HepG2 (cell line): ENCODE data around the gene COX7A1. TPM values are rescaled to one million over a fixed set of nuclear protein-coding genes. Genes with fewer than 3 reads are reported as not detected.

Source experiments
- ATAC-seq: fragments of 200-7000 bp; cut with Tn5 transposase; 3 replicates; pipeline ENCODE4 v1.9.1; 2020; ENCODE audit warnings: mild to moderate bottlenecking, moderate library complexity
- BruUV-seq: library from RNA; stranded (reverse); fragments of 400-500 nt; replicated peaks from 2 replicates; lab custom pipeline; 2021; lab: Mats Ljungman, UMichigan
- CTCF ChIA-PET: fragments of 300-600 bp; formaldehyde crosslinking; extraction: SDS; loops from one replicate; lab custom pipeline; 2021; ENCODE audit warnings: low total read pairs, inconsistent platforms, low intra/inter-chr PET ratio; lab: Yijun Ruan, JAX
- POLR2A ChIA-PET: fragments of 350-600 bp; sonication (Branson Sonifier 250); formaldehyde crosslinking; loops from one replicate; lab custom pipeline; 2020; ENCODE audit warnings: antibody characterized with exemption, inconsistent platforms; lab: Yijun Ruan, JAX
- DNase-seq: peaks from one replicate; pipeline ENCODE4 v3.0.0-alpha.2; 2015; ENCODE audit warnings: low spot score
- FAIRE-seq: peaks from 3 replicates; lab custom pipeline; 2011; peaks lifted over from hg19 to GRCh38; lab: Jason Lieb, UNC
- H2AFZ ChIP-seq: one replicate; pipeline ENCODE4 v1.6.1; 2011; ENCODE audit warnings: low read length, inconsistent platforms
- H3K27ac ChIP-seq: fragments of 300-600 bp; 3 replicates; pipeline ENCODE4 v1.8.0; 2011; ENCODE audit warnings: mixed run types, mild to moderate bottlenecking, mixed read lengths, low read length, inconsistent platforms; ENCODE audit not compliant: insufficient read depth; ENCODE audit errors: extremely low read length
- H3K27me3 ChIP-seq, 2 experiments: fragments of 200-600 bp in 1 of 2; 2 replicates in 1 of 2; 3 replicates in 1 of 2; pipeline versions ENCODE4 v1.6.0 to v1.8.0; 2011; ENCODE audit warnings: low read length in 2 of 2, mild to moderate bottlenecking in 2 of 2, moderate library complexity in 2 of 2, inconsistent platforms in 1 of 2; ENCODE audit not compliant: insufficient read depth in 2 of 2, control insufficient read depth in 1 of 2
- H3K36me3 ChIP-seq, 2 experiments: fragments of 200-600 bp in 1 of 2; replicated peaks in 1 of 2; 2 replicates in 1 of 2; 3 replicates in 1 of 2; pipeline versions ENCODE4 v1.5.1 to v1.8.0; 2011; ENCODE audit warnings: low read length in 2 of 2, inconsistent platforms in 1 of 2; ENCODE audit not compliant: insufficient read depth in 2 of 2, control insufficient read depth in 1 of 2
- H3K4me1 ChIP-seq: 2 replicates; pipeline ENCODE4 v1.5.1; 2012; ENCODE audit warnings: low read length, inconsistent platforms; ENCODE audit not compliant: insufficient read depth
- H3K4me2 ChIP-seq: 2 replicates; pipeline ENCODE4 v1.6.0; 2011; ENCODE audit warnings: low read depth, low read length, inconsistent platforms
- H3K4me3 ChIP-seq, 3 experiments: fragments of 200-600 bp in 1 of 3; sonication (generic), shearing (Covaris generic) in 1 of 3; replicated peaks in 1 of 3; 2 replicates each; pipeline ENCODE4 v1.5.1; 2011 to 2016; ENCODE audit warnings: low read length in 3 of 3, inconsistent platforms in 2 of 3, low read depth in 2 of 3, mild to moderate bottlenecking in 2 of 3, control low read depth in 1 of 3, mixed read lengths in 1 of 3; ENCODE audit not compliant: insufficient read depth in 1 of 3
- H3K79me2 ChIP-seq: one replicate; pipeline ENCODE4 v1.6.1; 2011; ENCODE audit warnings: low read length, inconsistent platforms; ENCODE audit not compliant: insufficient read depth
- H3K9ac ChIP-seq: 2 replicates; pipeline ENCODE4 v1.6.0; 2011; ENCODE audit warnings: mild to moderate bottlenecking, low read depth, low read length, inconsistent platforms; ENCODE audit not compliant: insufficient read depth
- H3K9me3 ChIP-seq: 2 replicates; pipeline ENCODE4 v1.5.1; 2012; ENCODE audit warnings: mild to moderate bottlenecking, low read length
- H4K20me1 ChIP-seq: 2 replicates; pipeline ENCODE4 v1.6.0; 2011; ENCODE audit warnings: inconsistent platforms, mild to moderate bottlenecking, low read length, moderate library complexity; ENCODE audit not compliant: insufficient read depth
- ARNTL ChIP-seq: sonication (generic); formaldehyde crosslinking; IDR thresholded peaks from 2 replicates; pipeline ENCODE4 v1.4.0; 2020; ENCODE audit warnings: mild to moderate bottlenecking, missing genetic modification reagents
- DNMT3B ChIP-seq: conservative IDR thresholded peaks from 2 replicates; pipeline ENCODE4 v1.6.1; 2016; ENCODE audit warnings: missing biosample characterization, control low read depth
- FOXK2 ChIP-seq: fragments of 450-650 bp; IDR thresholded peaks from 2 replicates; pipeline ENCODE4 v1.6.1; 2016
- GLI4 ChIP-seq: sonication (generic); formaldehyde crosslinking; IDR thresholded peaks from 2 replicates; pipeline ENCODE4 v1.5.1; 2020; ENCODE audit warnings: missing genetic modification reagents, mild to moderate bottlenecking, moderate library complexity, borderline replicate concordance
- HBP1 ChIP-seq: IDR thresholded peaks from 2 replicates; pipeline ENCODE4 v1.6.1; 2016; ENCODE audit warnings: low read depth, control low read depth
- HNF4A ChIP-seq: sonication (generic); formaldehyde crosslinking; IDR thresholded peaks from 2 replicates; pipeline ENCODE4 v1.4.0; 2020; ENCODE audit warnings: missing genetic modification reagents
- KLF15 ChIP-seq: sonication (generic); formaldehyde crosslinking; IDR thresholded peaks from 2 replicates; pipeline ENCODE4 v1.8.1; 2023; ENCODE audit warnings: borderline replicate concordance, mild to moderate bottlenecking, inconsistent platforms, missing genetic modification reagents, mixed read lengths
- KLF9 ChIP-seq: IDR thresholded peaks from 2 replicates; pipeline ENCODE4 v1.6.1; 2016; ENCODE audit warnings: low read depth
- MTF2 ChIP-seq: sonication (generic); formaldehyde crosslinking; IDR thresholded peaks from 2 replicates; pipeline ENCODE4 v1.5.0; 2020; ENCODE audit warnings: missing genetic modification reagents, borderline replicate concordance
- MZF1 ChIP-seq: sonication (generic); formaldehyde crosslinking; IDR thresholded peaks from 2 replicates; pipeline ENCODE4 v1.8.1; 2023; ENCODE audit warnings: mild to moderate bottlenecking, missing genetic modification reagents, borderline replicate concordance
- NR2F1 ChIP-seq, 2 experiments: fragments of 450-650 bp in 1 of 2; formaldehyde crosslinking in 1 of 2; IDR thresholded peaks; 2 replicates each; pipeline versions ENCODE4 v1.5.0 to v1.6.1; 2016 to 2020; ENCODE audit warnings: mild to moderate bottlenecking in 1 of 2, missing compliant biosample characterization in 1 of 2, missing genetic modification reagents in 1 of 2, moderate library complexity in 1 of 2
- RELA ChIP-seq: sonication (generic); formaldehyde crosslinking; IDR thresholded peaks from 2 replicates; pipeline ENCODE4 v1.4.0; 2020; ENCODE audit warnings: missing genetic modification reagents
- SMAD9 ChIP-seq: sonication (generic); formaldehyde crosslinking; IDR thresholded peaks from 2 replicates; pipeline ENCODE4 v1.5.1; 2020; ENCODE audit warnings: mild to moderate bottlenecking, missing genetic modification reagents
- ZBTB38 ChIP-seq: sonication (generic); formaldehyde crosslinking; IDR thresholded peaks from 2 replicates; pipeline ENCODE4 v1.5.1; 2020; ENCODE audit warnings: mild to moderate bottlenecking, missing genetic modification reagents
- ZBTB7B ChIP-seq: sonication (generic); formaldehyde crosslinking; IDR thresholded peaks from 2 replicates; pipeline ENCODE4 v1.4.0; 2020; ENCODE audit warnings: missing genetic modification reagents
- ZNF296 ChIP-seq: sonication (generic); formaldehyde crosslinking; conservative IDR thresholded peaks from 2 replicates; pipeline ENCODE4 v1.5.0; 2020; ENCODE audit warnings: mild to moderate bottlenecking, missing genetic modification reagents
- ZNF850 ChIP-seq: sonication (generic); formaldehyde crosslinking; conservative IDR thresholded peaks from 2 replicates; pipeline ENCODE4 v1.9.0; 2021; ENCODE audit warnings: mild to moderate bottlenecking, missing genetic modification reagents
- WGBS: methylation state at CpG from one replicate; pipeline ENCODE4 v1.1.6; 2017; ENCODE audit warnings: low lambda C conversion rate; 5-methylcytosine and 5-hydroxymethylcytosine counted together
- in situ Hi-C: cut with HindIII; loops from 2 replicates; pipeline ENCODE4 v1.10.0; 2017; ENCODE audit warnings: low pct_unique_long_range_greater_than_20kb; ENCODE audit not compliant: extremely low pct_ligation_motif_present
- intact Hi-C: fragments of 100-400 bp; cut with micrococcal nuclease; formaldehyde crosslinking; loops from one replicate; pipeline ENCODE4 v1.10.0; 2022; ENCODE audit not compliant: unreplicated experiment
- polyA plus RNA-seq, 8 experiments: library from polyadenylated mRNA; depleted of rRNA in 3 of 8; stranded (reverse) in 7 of 8; unstranded in 1 of 8; fragments of >200 nt; fragmentation: Illumina TruSeq in 4 of 8; extraction: Trizol in 4 of 8; gene quantifications; 2 replicates each; pipeline versions ENCODE4 v1.2.1 to v1.2.3, GENCODE V29; 2011 to 2016; ENCODE audit warnings: low read depth in 4 of 8, missing spikeins in 1 of 8, mixed read lengths in 1 of 8; ENCODE audit not compliant: insufficient read depth in 1 of 8
- total RNA-seq, 5 experiments: library from RNA; depleted of rRNA; stranded (reverse); fragments of >200 nt; fragmentation: Illumina TruSeq; extraction: Trizol; gene quantifications; 2 replicates each; pipeline ENCODE4 v1.2.3, GENCODE V29; 2016; ENCODE audit warnings: low read depth in 1 of 5
- TF ChIP-seq, protein P1 (sequence below): sonication (generic); formaldehyde crosslinking; IDR thresholded peaks from 2 replicates; pipeline ENCODE4 v1.4.0; 2020; ENCODE audit warnings: missing genetic modification reagents
- TF ChIP-seq, protein P2 (sequence below): sonication (generic); formaldehyde crosslinking; IDR thresholded peaks from 2 replicates; pipeline ENCODE4 v1.5.0; 2020; ENCODE audit warnings: missing genetic modification reagents

COX7A1 gene
- total and polyA plus RNA-seq, 2 of the 13 experiments (the other 11 are each of a cell fraction or from before 2014, with no cell fraction given), result not detected

DNA sequence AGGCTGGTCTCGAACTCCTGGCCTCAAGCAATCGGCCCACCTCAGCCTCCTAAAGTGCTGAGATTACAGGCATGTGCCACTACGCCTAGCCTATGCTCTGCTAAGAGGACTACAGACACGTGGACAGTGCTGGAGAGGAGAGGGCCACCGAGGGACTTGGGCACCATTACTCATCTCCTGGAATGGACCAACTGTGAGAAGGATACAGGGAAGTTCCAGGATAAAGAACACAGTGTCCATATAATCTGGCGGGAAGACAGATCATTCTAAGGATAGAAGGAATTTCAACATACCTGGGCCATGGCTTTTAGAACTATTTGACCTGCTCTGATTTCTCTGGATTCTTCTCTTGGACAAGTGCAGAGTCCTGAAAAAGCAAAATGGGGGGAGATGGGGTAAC lies 49.4 kb upstream of the COX7A1 start:
- Histone ChIP-seq H3K9me3 (no peaks in the 10 kb centered on the region), H3K4me2 (no peak overlapping the region), H4K20me1 (no peaks in the 10 kb centered on the region), H3K79me2 (no peaks in the 10 kb centered on the region), H2AFZ (no peak overlapping the region), H3K9ac (no peak overlapping the region), H3K27ac (no peak overlapping the region), H3K4me3 (no peak overlapping the region), H3K27me3 (no peaks in the 10 kb centered on the region), H3K36me3 (peaks cover 0 to 1% of the 10 kb centered on the region in 2 experiments; a peak in 1 of 5 replicates), H3K4me1 (no peaks in the 10 kb centered on the region)
- ChIA-PET POLR2A (no interaction called here), CTCF (no interaction called here)
- FAIRE-seq, result no peak
- in situ Hi-C loops (no loop called here), intact Hi-C loops (no loop called here)
- TF ChIP-seq, protein P1, sequence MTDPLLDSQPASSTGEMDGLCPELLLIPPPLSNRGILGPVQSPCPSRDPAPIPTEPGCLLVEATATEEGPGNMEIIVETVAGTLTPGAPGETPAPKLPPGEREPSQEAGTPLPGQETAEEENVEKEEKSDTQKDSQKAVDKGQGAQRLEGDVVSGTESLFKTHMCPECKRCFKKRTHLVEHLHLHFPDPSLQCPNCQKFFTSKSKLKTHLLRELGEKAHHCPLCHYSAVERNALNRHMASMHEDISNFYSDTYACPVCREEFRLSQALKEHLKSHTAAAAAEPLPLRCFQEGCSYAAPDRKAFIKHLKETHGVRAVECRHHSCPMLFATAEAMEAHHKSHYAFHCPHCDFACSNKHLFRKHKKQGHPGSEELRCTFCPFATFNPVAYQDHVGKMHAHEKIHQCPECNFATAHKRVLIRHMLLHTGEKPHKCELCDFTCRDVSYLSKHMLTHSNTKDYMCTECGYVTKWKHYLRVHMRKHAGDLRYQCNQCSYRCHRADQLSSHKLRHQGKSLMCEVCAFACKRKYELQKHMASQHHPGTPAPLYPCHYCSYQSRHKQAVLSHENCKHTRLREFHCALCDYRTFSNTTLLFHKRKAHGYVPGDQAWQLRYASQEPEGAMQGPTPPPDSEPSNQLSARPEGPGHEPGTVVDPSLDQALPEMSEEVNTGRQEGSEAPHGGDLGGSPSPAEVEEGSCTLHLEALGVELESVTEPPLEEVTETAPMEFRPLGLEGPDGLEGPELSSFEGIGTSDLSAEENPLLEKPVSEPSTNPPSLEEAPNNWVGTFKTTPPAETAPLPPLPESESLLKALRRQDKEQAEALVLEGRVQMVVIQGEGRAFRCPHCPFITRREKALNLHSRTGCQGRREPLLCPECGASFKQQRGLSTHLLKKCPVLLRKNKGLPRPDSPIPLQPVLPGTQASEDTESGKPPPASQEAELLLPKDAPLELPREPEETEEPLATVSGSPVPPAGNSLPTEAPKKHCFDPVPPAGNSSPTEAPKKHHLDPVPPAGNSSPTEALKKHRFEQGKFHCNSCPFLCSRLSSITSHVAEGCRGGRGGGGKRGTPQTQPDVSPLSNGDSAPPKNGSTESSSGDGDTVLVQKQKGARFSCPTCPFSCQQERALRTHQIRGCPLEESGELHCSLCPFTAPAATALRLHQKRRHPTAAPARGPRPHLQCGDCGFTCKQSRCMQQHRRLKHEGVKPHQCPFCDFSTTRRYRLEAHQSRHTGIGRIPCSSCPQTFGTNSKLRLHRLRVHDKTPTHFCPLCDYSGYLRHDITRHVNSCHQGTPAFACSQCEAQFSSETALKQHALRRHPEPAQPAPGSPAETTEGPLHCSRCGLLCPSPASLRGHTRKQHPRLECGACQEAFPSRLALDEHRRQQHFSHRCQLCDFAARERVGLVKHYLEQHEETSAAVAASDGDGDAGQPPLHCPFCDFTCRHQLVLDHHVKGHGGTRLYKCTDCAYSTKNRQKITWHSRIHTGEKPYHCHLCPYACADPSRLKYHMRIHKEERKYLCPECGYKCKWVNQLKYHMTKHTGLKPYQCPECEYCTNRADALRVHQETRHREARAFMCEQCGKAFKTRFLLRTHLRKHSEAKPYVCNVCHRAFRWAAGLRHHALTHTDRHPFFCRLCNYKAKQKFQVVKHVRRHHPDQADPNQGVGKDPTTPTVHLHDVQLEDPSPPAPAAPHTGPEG (CRISPR knock-in tag), result no peak
- no peak for TF ChIP-seq FOXK2
- TF ChIP-seq NR2F1 (CRISPR knock-in tag; IDR thresholded peaks at IDR 0.05), result no peak
- no peak for TF ChIP-seq ZBTB38
- TF ChIP-seq DNMT3B (CRISPR knock-in tag), result no peak
- no peak for TF ChIP-seq ZBTB7B (CRISPR knock-in tag)
- no peak for TF ChIP-seq ZNF296 (CRISPR knock-in tag)
- no peak for TF ChIP-seq ARNTL (CRISPR knock-in tag)
- no peak for TF ChIP-seq GLI4 (CRISPR knock-in tag)
- TF ChIP-seq HNF4A (CRISPR knock-in tag), result no peak
- TF ChIP-seq RELA (CRISPR knock-in tag), result no peak
- no peak for TF ChIP-seq KLF9 (CRISPR knock-in tag)
- TF ChIP-seq ZNF850, result no peak
- no peak for TF ChIP-seq MZF1
- no peak for TF ChIP-seq SMAD9 (CRISPR knock-in tag)
- no peak for TF ChIP-seq HBP1 (CRISPR knock-in tag)
- TF ChIP-seq KLF15 (CRISPR knock-in tag), result no peak
- TF ChIP-seq, protein P2, sequence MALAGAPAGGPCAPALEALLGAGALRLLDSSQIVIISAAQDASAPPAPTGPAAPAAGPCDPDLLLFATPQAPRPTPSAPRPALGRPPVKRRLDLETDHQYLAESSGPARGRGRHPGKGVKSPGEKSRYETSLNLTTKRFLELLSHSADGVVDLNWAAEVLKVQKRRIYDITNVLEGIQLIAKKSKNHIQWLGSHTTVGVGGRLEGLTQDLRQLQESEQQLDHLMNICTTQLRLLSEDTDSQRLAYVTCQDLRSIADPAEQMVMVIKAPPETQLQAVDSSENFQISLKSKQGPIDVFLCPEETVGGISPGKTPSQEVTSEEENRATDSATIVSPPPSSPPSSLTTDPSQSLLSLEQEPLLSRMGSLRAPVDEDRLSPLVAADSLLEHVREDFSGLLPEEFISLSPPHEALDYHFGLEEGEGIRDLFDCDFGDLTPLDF, result no peak
- TF ChIP-seq MTF2 (CRISPR knock-in tag), result no peak
- no peak for ATAC-seq
- BruUV-seq, result no TSS peak
- WGBS, result 94% methylated on average over 6 of the region's 6 CpGs
- DNase-seq, result no peak
